Stimulated activated CD4-positive, alpha-beta T cell treated with anti-CD3 and anti-CD28 coated beads, Interleukin-1b, Interleukin-23, amount 100 ng/mL, for 24 hours (primary cell): ENCODE measurements around the gene RLF.

ENCODE experiments used
- DNase-seq, 4 experiments: peaks; one replicate each; pipeline ENCODE4 v3.0.0-alpha.2; 2020; ENCODE audit warnings: low read depth in 4 of 4, low spot score in 1 of 4

Gene RLF

DNA sequence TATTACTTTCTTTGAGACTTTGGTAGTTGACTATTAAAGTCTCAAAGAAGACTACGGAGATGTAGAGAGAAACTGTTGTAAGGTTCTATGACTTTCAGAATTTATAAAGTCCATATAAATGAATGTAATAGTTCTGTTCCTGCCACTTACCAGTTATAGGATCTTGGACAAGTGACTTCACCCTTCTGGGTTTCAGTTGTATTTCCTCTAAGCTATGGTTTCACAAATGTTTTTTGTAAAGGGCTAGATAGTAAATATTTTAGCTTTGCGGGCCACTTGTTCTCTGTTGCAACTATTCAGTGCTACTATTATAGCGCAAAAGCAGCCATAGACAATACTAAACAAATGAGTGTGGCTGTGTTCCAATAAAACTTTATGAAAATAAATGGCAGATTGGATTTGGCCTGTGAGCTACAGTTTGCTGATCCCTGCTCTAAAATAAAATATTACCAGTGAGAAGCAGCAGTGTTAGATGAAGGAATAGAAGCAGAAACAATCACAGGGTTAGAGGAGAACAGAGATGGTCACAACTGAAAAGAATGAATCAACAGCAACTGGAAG is 111.5 kb downstream of the RLF start:
- DNase-seq, result no peak

DNA sequence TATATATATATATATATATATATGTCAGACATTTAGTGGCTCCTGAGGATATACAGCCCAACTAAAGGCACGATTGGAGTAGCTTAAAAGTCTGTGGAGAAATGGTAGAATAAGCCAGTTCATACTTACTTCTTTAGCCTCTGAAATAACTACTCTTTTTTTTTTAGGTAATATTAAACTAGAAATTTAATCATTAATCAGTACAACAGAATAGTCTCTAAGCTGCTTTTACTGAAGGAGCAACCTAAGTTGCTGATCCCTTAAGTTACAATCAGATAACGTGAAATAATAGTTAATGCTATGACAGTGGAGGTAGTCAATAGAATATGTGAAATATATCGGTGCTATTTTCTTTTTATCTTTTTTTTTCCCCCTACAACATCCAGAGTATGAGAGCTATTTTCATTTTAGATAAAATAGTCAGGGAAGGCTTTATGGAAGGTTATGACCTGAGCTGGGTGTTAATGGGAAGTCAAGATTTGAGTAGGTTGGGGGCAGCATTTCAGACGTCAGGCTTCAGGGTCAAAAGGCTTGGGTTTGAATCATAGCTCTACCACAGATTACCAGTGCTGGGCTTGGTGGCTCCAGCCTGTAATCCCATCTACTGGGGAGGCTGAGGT is 112.5 kb downstream of the RLF start:
- DNase-seq, result no peak

DNA sequence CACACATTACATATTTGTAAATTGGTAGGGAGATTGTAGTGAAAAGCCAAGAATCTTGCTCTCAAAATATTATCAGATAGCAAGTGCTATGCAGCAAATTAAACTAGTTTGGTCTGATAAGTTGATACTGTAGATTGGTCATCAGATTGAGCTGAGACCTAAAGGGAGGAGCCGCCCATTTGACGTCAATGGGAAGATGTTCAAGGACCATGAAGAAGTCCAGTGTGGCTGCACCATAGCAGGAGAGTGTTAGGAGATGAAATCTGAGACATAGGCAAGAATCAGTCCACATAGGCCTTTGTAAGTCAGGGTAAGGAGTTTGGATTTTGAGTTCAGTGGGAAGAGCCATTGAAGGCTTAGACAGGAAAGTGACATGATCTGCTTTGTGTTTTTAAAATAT is 113.1 kb downstream of the RLF start:
- no peak for DNase-seq

GRCh38 chr1:40276122-40276521 is 114.9 kb downstream of the RLF start:
- DNase-seq, result no peak

GRCh38 chr1:40281853-40282252 is 120.7 kb downstream of the RLF start:
- no peak for DNase-seq
